PFSK-1 (cell line): ENCODE measurements around the gene GYS1.

Experiments
- FOXP2 ChIP-seq: optimal IDR thresholded peaks from 2 replicates; pipeline ENCODE3; 2011; ENCODE audit warnings: borderline replicate concordance, control low read depth, inconsistent platforms; ENCODE audit not compliant: insufficient read depth; ENCODE audit errors: extremely low read length, extremely low read depth
- POLR2AphosphoS5 ChIP-seq: IDR thresholded peaks from 2 replicates; pipeline ENCODE4 v1.6.1; 2012; ENCODE audit warnings: low read depth, mild to moderate bottlenecking, control low read depth, low read length, moderate library complexity
- SIN3A ChIP-seq: IDR thresholded peaks from 2 replicates; pipeline ENCODE4 v1.6.1; 2012; ENCODE audit warnings: mild to moderate bottlenecking, low read length, moderate library complexity, borderline replicate concordance; ENCODE audit not compliant: insufficient read depth
- TAF1 ChIP-seq: IDR thresholded peaks from 2 replicates; pipeline ENCODE4 v1.6.1; 2012; ENCODE audit warnings: low read length, control low read depth, borderline replicate concordance; ENCODE audit not compliant: insufficient read depth
- TF ChIP-seq, protein P1 (sequence below), 2 experiments: IDR thresholded peaks; 2 replicates each; pipeline versions ENCODE4 v1.6.1 to v1.8.0; 2011 to 2012; ENCODE audit warnings: low read depth in 2 of 2, low read length in 2 of 2, control low read depth in 1 of 2, inconsistent platforms in 1 of 2, mild to moderate bottlenecking in 1 of 2, moderate library complexity in 1 of 2; ENCODE audit not compliant: insufficient read depth in 1 of 2

The GYS1 gene

DNA sequence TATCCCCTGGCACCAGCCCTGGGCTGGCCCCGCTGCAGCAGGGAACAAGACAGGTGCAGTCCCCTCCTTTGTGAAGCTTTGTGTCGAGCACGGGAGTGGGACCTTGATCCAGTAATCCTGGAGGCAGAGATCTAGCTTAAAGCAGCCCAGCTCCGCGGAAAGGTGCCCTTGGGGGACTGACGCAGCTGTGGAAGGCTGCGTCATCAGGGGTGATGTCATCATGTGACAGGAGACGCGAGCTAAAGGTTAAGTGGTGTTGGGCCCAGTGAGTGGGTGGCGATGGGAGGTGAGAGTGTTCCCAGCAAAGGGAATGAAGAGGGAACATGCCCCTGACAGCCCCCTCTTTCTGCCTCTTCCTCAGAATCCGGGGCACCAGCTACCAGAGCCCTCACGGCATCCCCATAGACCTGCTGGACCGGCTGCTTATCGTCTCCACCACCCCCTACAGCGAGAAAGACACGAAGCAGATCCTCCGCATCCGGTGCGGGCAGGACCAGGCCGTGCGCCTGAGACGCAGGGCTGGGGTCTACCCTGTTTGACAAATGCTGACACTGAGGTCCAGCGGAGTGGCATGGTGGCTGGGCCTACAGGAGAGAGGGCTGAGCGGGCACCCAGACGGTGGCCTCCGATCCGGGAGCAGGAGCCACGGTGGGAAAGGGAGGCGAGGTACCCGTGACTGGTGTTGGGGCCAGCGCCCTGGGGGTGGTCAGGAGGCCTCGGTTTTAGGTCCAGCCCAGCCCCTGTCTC is 21.2 kb upstream of the GYS1 start:
- TF ChIP-seq SIN3A, result no peak
- no peak for TF ChIP-seq POLR2AphosphoS5
- TF ChIP-seq, protein P1, sequence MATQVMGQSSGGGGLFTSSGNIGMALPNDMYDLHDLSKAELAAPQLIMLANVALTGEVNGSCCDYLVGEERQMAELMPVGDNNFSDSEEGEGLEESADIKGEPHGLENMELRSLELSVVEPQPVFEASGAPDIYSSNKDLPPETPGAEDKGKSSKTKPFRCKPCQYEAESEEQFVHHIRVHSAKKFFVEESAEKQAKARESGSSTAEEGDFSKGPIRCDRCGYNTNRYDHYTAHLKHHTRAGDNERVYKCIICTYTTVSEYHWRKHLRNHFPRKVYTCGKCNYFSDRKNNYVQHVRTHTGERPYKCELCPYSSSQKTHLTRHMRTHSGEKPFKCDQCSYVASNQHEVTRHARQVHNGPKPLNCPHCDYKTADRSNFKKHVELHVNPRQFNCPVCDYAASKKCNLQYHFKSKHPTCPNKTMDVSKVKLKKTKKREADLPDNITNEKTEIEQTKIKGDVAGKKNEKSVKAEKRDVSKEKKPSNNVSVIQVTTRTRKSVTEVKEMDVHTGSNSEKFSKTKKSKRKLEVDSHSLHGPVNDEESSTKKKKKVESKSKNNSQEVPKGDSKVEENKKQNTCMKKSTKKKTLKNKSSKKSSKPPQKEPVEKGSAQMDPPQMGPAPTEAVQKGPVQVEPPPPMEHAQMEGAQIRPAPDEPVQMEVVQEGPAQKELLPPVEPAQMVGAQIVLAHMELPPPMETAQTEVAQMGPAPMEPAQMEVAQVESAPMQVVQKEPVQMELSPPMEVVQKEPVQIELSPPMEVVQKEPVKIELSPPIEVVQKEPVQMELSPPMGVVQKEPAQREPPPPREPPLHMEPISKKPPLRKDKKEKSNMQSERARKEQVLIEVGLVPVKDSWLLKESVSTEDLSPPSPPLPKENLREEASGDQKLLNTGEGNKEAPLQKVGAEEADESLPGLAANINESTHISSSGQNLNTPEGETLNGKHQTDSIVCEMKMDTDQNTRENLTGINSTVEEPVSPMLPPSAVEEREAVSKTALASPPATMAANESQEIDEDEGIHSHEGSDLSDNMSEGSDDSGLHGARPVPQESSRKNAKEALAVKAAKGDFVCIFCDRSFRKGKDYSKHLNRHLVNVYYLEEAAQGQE (IDR thresholded peaks at IDR 0.05; ENCODE audit: insufficient read depth in 1 of 2, low read depth in 2 of 2, low read length in 2 of 2), result no peak
- TF ChIP-seq TAF1, result no peak
- no peak for TF ChIP-seq FOXP2

DNA sequence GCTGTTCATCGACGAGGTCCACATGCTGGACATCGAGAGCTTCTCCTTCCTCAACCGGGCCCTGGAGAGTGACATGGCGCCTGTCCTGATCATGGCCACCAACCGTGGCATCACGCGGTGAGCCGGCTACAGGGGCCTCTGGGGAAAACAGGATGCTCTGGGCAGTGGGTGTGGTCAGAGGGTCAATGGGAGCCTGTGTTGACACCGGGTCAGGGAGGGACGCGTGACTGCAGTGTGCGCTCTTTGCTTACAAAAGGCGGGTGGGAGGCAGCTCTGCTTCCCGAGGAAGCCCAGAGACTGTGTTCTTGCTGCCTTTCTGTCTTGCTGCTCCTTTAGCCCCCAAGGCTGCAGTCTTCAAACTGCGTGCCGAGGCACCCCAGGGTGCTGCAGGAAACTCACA is 18.1 kb upstream of the GYS1 start:
- TF ChIP-seq TAF1, result no peak
- TF ChIP-seq, protein P1 (IDR thresholded peaks at IDR 0.05; ENCODE audit: insufficient read depth in 1 of 2, low read depth in 2 of 2, low read length in 2 of 2), result no peak
- TF ChIP-seq SIN3A, result no peak
- no peak for TF ChIP-seq FOXP2
- TF ChIP-seq POLR2AphosphoS5, result no peak

DNA sequence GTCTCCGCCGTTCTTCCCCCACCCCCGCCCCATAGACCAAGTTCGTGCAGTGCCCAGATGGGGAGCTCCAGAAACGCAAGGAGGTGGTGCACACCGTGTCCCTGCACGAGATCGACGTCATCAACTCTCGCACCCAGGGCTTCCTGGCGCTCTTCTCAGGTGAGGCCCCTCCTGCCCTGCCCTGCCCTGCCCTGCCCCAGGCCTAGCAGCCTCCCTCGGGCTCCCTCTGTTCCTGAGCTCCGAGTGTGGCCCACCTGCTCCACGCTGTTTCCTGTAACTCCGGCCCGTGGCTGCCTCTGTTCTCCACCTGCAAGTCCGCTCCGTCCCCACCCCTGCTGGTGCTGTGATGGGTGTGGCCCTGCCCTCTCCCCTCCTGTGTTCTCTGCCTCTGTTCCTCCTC is 17.3 kb upstream of the GYS1 start:
- TF ChIP-seq TAF1 (no peak), FOXP2 (no peak), SIN3A (no peak), POLR2AphosphoS5 (no peak)
- TF ChIP-seq, protein P1 (IDR thresholded peaks at IDR 0.05; ENCODE audit: insufficient read depth in 1 of 2, low read depth in 2 of 2, low read length in 2 of 2), result no peak

DNA sequence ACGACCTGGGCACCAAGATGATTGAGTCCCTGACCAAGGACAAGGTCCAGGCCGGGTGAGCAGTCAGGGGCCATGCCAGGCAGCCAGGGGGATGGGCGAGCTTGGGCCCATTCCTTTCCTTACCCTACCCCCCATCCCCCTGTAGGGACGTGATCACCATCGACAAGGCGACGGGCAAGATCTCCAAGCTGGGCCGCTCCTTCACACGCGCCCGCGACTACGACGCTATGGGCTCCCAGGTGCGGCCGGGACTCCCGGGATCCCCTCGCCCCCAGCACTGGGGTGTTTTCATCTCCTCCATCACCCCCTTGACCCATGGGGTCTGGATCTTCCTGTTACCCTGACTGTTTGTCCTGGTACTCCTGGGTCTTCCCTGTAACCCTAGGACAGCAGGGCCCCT is 16.7 kb upstream of the GYS1 start:
- no peak for TF ChIP-seq SIN3A
- no peak for TF ChIP-seq FOXP2
- TF ChIP-seq TAF1, result no peak
- TF ChIP-seq POLR2AphosphoS5, result no peak
- TF ChIP-seq, protein P1 (IDR thresholded peaks at IDR 0.05; ENCODE audit: insufficient read depth in 1 of 2, low read depth in 2 of 2, low read length in 2 of 2), result no peak

DNA sequence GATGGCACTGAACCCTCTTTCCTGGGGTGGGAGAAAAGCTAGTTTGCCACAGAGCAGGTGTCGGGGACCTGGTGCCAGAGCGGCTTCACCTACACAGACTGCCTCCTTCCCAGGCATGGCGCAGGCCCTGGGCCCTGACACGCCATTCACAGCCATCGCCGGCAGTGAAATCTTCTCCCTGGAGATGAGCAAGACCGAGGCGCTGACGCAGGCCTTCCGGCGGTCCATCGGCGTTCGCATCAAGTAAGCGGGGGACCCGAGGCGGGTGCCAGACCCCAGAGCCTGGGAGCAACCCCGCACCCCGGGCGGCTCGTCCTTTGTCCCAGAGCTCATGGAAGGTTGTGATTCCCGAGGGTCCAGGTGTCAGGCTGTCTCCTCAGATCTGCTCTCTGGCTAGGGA is 13.8 kb upstream of the GYS1 start:
- TF ChIP-seq SIN3A, result no peak
- TF ChIP-seq TAF1, result no peak
- TF ChIP-seq, protein P1 (IDR thresholded peaks at IDR 0.05; ENCODE audit: insufficient read depth in 1 of 2, low read depth in 2 of 2, low read length in 2 of 2), result no peak
- TF ChIP-seq FOXP2, result no peak
- no peak for TF ChIP-seq POLR2AphosphoS5
